ENCODE data around the gene ITPR3. TPM values are rescaled to one million over a fixed set of nuclear protein-coding genes. Genes with fewer than 3 reads are reported as not detected.

Gene ITPR3
- total RNA-seq, 1 experiment from 2014 or later = 143 TPM

DNA sequence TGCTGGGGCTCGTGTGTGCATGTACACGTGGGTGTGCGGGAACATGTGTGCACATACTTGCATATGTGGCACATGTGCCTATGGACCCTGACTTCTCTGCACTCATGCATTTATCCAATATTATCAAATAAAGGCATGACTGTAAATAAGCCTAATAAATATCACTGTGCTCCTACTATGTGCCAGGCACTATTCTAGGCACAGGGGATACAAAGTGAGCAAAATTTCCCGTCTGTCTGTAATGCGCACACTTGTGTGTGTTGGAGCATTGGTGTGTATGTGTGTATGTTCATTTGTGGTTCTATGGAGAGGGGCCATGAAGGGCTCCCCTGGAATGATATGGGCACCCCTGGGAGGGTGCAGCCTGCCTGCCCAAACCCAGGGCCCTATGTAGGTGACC lies 41.9 kb downstream of the ITPR3 start:
- intact Hi-C loops (cut with micrococcal nuclease; ENCODE audit: unreplicated experiment) = no loop called here
- Mint-ChIP-seq H3K36me3 (ENCODE audit: insufficient read depth, unreplicated experiment) (peaks cover 75% of the 10 kb centered on the region), H3K27ac (ENCODE audit: unreplicated experiment) (no peak overlapping the region), H3K27me3 (ENCODE audit: unreplicated experiment) (no peaks in the 10 kb centered on the region), H3K4me1 (ENCODE audit: low read depth, unreplicated experiment) (peaks cover 5% of the 10 kb centered on the region), H3K9me3 (ENCODE audit: low read depth, unreplicated experiment) (no peaks in the 10 kb centered on the region), H3K4me3 (ENCODE audit: low read depth, unreplicated experiment) (no peak overlapping the region)
- TF ChIP-seq, protein P1, sequence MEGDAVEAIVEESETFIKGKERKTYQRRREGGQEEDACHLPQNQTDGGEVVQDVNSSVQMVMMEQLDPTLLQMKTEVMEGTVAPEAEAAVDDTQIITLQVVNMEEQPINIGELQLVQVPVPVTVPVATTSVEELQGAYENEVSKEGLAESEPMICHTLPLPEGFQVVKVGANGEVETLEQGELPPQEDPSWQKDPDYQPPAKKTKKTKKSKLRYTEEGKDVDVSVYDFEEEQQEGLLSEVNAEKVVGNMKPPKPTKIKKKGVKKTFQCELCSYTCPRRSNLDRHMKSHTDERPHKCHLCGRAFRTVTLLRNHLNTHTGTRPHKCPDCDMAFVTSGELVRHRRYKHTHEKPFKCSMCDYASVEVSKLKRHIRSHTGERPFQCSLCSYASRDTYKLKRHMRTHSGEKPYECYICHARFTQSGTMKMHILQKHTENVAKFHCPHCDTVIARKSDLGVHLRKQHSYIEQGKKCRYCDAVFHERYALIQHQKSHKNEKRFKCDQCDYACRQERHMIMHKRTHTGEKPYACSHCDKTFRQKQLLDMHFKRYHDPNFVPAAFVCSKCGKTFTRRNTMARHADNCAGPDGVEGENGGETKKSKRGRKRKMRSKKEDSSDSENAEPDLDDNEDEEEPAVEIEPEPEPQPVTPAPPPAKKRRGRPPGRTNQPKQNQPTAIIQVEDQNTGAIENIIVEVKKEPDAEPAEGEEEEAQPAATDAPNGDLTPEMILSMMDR (IDR thresholded peaks at IDR 0.05; ENCODE audit: unreplicated experiment) = no peak
- BruUV-seq (replicated peaks) = no TSS peak
- CTCF ChIA-PET = no interaction called here
- no peak for DNase-seq

DNA sequence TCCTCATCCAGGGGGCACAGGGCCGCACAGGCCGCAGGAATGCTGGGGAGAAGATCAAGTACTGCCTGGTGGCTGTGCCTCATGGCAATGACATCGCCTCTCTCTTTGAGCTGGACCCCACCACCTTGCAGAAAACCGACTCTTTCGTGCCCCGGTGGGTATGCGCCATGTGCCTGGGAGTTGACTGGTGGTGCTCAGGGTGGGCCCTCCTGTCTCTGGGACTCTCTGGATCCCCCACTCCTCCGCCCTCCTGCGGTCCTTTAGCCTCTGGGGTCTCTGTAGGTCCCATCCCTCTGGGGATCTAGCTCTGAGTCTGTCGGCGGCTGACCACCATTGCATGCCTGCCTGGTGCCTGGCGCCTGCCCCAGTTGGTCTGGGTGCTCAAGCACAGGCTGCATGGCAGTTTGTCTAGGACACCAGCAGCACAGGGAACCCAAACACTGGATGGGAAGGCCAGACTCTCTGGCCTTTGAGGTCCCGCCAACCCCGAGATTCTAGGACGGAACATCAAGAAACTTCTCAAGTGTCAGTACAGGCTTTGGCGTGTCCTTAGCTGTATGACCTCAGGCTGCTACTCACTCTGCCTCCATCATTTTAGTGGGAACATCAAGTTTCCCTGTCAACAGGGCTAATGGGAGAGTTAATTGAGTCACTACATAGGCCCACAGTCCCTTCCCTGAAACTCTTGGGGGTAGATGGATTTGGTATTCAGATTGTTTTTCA lies 42.8 kb downstream of the ITPR3 start:
- DNase-seq = no peak
- H3K4me3 Mint-ChIP-seq (ENCODE audit: low read depth, unreplicated experiment) = no peak overlapping the region
- H3K4me1 Mint-ChIP-seq (ENCODE audit: low read depth, unreplicated experiment) = peaks cover 14% of the 10 kb centered on the region
- no TSS peak for BruUV-seq (replicated peaks)
- H3K36me3 Mint-ChIP-seq (ENCODE audit: insufficient read depth, unreplicated experiment) = peaks cover 75% of the 10 kb centered on the region
- TF ChIP-seq, protein P1 (IDR thresholded peaks at IDR 0.05; ENCODE audit: unreplicated experiment) = no peak
- intact Hi-C loops (cut with micrococcal nuclease; ENCODE audit: unreplicated experiment) = no loop called here
- no peaks in the 10 kb centered on the region for H3K27me3 Mint-ChIP-seq (ENCODE audit: unreplicated experiment)
- CTCF ChIA-PET = interaction anchor here (1.0 kb wide), 1 partner anchor 9 kb away, joined by 3 read pairs; no protein-coding TSS in a partner anchor
- no peaks in the 10 kb centered on the region for H3K9me3 Mint-ChIP-seq (ENCODE audit: low read depth, unreplicated experiment)
- H3K27ac Mint-ChIP-seq (ENCODE audit: unreplicated experiment) = no peak overlapping the region

DNA sequence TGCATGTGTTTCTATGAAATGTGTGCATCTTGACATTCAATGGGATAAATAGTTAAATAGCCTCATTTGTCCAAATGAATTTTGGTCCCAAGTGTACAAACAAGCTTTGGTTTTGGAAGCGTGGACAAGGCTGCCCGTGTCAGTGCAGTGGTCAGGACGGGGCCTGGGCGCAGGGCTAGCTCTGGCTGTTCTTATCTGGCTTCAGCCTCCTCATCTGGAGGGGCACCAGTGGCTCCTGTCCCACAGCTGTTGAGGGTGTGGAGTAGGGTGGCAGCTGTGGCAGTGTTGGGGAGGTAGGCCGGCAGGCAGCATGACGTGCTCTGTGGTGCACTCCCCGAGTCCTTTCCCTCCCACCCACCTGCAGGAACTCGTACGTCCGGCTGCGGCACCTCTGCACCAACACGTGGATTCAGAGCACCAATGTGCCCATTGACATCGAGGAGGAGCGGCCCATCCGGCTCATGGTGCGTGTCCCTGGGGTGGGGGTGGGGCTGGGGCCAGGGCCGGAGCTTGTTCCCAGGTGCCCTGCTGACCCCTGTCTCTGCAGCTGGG lies 43.5 kb downstream of the ITPR3 start:
- no TSS peak for BruUV-seq (replicated peaks)
- Mint-ChIP-seq H3K27me3 (ENCODE audit: unreplicated experiment) (no peaks in the 10 kb centered on the region), H3K4me1 (ENCODE audit: low read depth, unreplicated experiment) (peaks cover 17% of the 10 kb centered on the region), H3K36me3 (ENCODE audit: insufficient read depth, unreplicated experiment) (peaks cover 72% of the 10 kb centered on the region), H3K4me3 (ENCODE audit: low read depth, unreplicated experiment) (no peak overlapping the region), H3K9me3 (ENCODE audit: low read depth, unreplicated experiment) (no peaks in the 10 kb centered on the region), H3K27ac (ENCODE audit: unreplicated experiment) (no peak overlapping the region)
- CTCF ChIA-PET = interaction anchor here (1.0 kb wide), 1 partner anchor 10 kb away, joined by 3 read pairs; no protein-coding TSS in a partner anchor
- no peak for DNase-seq
- intact Hi-C loops (cut with micrococcal nuclease; ENCODE audit: unreplicated experiment) = no loop called here
- TF ChIP-seq, protein P1 (IDR thresholded peaks at IDR 0.05; ENCODE audit: unreplicated experiment) = no peak

DNA sequence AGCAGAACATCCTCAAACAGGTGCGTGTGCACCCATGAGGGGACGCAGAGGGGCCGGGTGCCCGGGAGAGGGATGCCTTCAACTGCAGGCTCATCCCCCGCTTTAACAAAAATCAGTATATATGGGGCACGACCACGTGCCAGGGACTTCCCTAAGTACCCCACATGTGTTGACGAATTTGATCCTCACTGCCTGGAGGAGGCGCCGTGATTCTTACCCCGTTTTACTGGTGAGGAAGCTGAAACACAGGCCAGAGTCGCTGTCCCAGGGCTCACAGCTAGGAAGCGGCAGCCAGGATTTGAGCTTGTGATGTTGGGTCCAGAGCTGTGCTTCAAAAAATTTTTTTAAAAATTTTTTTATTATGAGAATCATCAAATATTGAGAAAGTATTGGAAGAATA lies 44.8 kb downstream of the ITPR3 start:
- CTCF ChIA-PET = interaction anchor here (0.6 kb wide), 1 partner anchor 476 kb away, joined by 4 read pairs; no protein-coding TSS in a partner anchor
- DNase-seq = no peak
- Mint-ChIP-seq H3K4me3 (ENCODE audit: low read depth, unreplicated experiment) (no peak overlapping the region), H3K4me1 (ENCODE audit: low read depth, unreplicated experiment) (peaks cover 25% of the 10 kb centered on the region), H3K36me3 (ENCODE audit: insufficient read depth, unreplicated experiment) (peaks cover 72% of the 10 kb centered on the region), H3K27me3 (ENCODE audit: unreplicated experiment) (no peaks in the 10 kb centered on the region), H3K9me3 (ENCODE audit: low read depth, unreplicated experiment) (no peaks in the 10 kb centered on the region), H3K27ac (ENCODE audit: unreplicated experiment) (no peak overlapping the region)
- TF ChIP-seq, protein P1 (IDR thresholded peaks at IDR 0.05; ENCODE audit: unreplicated experiment) = no peak
- intact Hi-C loops (cut with micrococcal nuclease; ENCODE audit: unreplicated experiment) = no loop called here
- BruUV-seq (replicated peaks) = no TSS peak
